SU-DHL-6 (cell line): ENCODE data around the gene PTPRN2.

Experiments
- EZH2phosphoT487 ChIP-seq: fragments of 200-600 bp; sonication (generic), shearing (Covaris generic); conservative IDR thresholded peaks from 2 replicates; pipeline ENCODE4 v1.6.1; 2018; ENCODE audit warnings: mild to moderate bottlenecking, antibody characterized with exemption, low read length, moderate library complexity, mixed read lengths
- TF ChIP-seq, protein P1 (sequence below): fragments of 200-600 bp; sonication (generic); IDR thresholded peaks from one replicate; pipeline ENCODE4 v1.5.1; 2017; ENCODE audit warnings: antibody characterized with exemption, mild to moderate bottlenecking, low read length, moderate library complexity; ENCODE audit not compliant: insufficient read depth, poor library complexity, severe bottlenecking

DNA sequence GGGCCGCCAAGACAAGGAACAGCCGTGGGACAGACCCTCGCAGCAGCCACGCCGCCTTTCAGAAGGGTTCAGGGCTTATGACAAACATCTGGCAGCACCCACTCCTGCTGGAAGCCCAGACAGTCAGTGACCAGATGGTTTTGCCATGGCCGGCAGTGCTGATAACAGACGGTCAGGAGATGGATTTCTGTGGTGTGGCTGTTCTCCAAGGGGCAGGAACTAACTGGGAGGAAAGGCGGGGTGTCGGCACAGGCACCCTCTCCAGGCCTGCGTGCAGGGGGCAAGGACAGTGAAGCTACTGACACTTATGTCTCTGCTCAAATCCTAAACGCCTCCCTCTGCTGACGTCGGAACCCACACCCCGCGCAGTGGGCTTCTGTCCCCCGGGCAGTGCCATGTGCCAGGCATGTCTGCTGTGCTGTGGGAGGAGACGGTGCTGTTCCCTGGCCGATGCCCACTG is 834.8 kb downstream of the PTPRN2 start:
- TF ChIP-seq, protein P1, sequence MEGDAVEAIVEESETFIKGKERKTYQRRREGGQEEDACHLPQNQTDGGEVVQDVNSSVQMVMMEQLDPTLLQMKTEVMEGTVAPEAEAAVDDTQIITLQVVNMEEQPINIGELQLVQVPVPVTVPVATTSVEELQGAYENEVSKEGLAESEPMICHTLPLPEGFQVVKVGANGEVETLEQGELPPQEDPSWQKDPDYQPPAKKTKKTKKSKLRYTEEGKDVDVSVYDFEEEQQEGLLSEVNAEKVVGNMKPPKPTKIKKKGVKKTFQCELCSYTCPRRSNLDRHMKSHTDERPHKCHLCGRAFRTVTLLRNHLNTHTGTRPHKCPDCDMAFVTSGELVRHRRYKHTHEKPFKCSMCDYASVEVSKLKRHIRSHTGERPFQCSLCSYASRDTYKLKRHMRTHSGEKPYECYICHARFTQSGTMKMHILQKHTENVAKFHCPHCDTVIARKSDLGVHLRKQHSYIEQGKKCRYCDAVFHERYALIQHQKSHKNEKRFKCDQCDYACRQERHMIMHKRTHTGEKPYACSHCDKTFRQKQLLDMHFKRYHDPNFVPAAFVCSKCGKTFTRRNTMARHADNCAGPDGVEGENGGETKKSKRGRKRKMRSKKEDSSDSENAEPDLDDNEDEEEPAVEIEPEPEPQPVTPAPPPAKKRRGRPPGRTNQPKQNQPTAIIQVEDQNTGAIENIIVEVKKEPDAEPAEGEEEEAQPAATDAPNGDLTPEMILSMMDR = no peak
- no peak for TF ChIP-seq EZH2phosphoT487
